Measurements from ENCODE around the gene CUX1. TPM values are rescaled to one million over a fixed set of nuclear protein-coding genes. Genes with fewer than 3 reads are reported as not detected.

Gene CUX1
- total RNA-seq, 1 experiment from 2014 or later, result 64.3 TPM

- Mint-ChIP-seq H3K36me3 (peaks cover 12% of the 10 kb centered on the region), H3K4me3 (no peak overlapping the region), H3K4me1 (no peaks in the 10 kb centered on the region), H3K27ac (no peak overlapping the region; the same call in 1 of the 2 replicates), H3K27me3 (ENCODE audit: low read depth) (no peaks in the 10 kb centered on the region), H3K9me3 (no peaks in the 10 kb centered on the region)
- DNase-seq (ENCODE audit: low spot score) (no peak), ATAC-seq (no peak)
- ChIA-PET POLR2A (no interaction called here), CTCF (no interaction called here)
- TF ChIP-seq PREB (CRISPR knock-in tag; IDR thresholded peaks at IDR 0.05; ENCODE audit: borderline replicate concordance) (no peak), ZNF671 (CRISPR knock-in tag; IDR thresholded peaks at IDR 0.05) (no peak), ZBTB43 (CRISPR knock-in tag; IDR thresholded peaks at IDR 0.05) (no peak), TP53 (CRISPR knock-in tag; IDR thresholded peaks at IDR 0.05) (no peak), NR3C1 (CRISPR knock-in tag; conservative IDR thresholded peaks at IDR 0.05; ENCODE audit: low read depth) (no peak), USF1 (CRISPR knock-in tag; IDR thresholded peaks at IDR 0.05) (no peak), ATF1 (CRISPR knock-in tag; IDR thresholded peaks at IDR 0.05) (no peak), NFE2L1 (CRISPR knock-in tag; IDR thresholded peaks at IDR 0.05) (no peak), GABPB1 (CRISPR knock-in tag; IDR thresholded peaks at IDR 0.05) (no peak), ZNF425 (CRISPR knock-in tag; conservative IDR thresholded peaks at IDR 0.05) (no peak), NR2C2 (CRISPR knock-in tag; IDR thresholded peaks at IDR 0.05) (no peak), USF2 (CRISPR knock-in tag; IDR thresholded peaks at IDR 0.05) (no peak), FOXP1 (CRISPR knock-in tag; IDR thresholded peaks at IDR 0.05; ENCODE audit: borderline replicate concordance) (no peak)
These were observed 409.9 kb downstream of the CUX1 start for GRCh38 chr7:102227371-102227770.

GRCh38 chr7:102228935-102229334 is 411.5 kb downstream of the CUX1 start:
- no peaks in the 10 kb centered on the region for H3K9me3 Mint-ChIP-seq
- H3K27ac Mint-ChIP-seq, result no peak overlapping the region
- peaks cover 16% of the 10 kb centered on the region for H3K36me3 Mint-ChIP-seq
- H3K4me3 Mint-ChIP-seq, result no peak overlapping the region
- no peaks in the 10 kb centered on the region for H3K4me1 Mint-ChIP-seq
- no peaks in the 10 kb centered on the region for H3K27me3 Mint-ChIP-seq (ENCODE audit: low read depth)
- POLR2A ChIA-PET, result no interaction called here
- TF ChIP-seq GABPB1 (CRISPR knock-in tag; IDR thresholded peaks at IDR 0.05), result no peak
- no peak for TF ChIP-seq ZNF423 (CRISPR knock-in tag; IDR thresholded peaks at IDR 0.05)
- TF ChIP-seq CREB1 (CRISPR knock-in tag; IDR thresholded peaks at IDR 0.05), result no peak
- TF ChIP-seq SMAD4 (CRISPR knock-in tag; IDR thresholded peaks at IDR 0.05), result no peak
- no peak for TF ChIP-seq PRRX2 (CRISPR knock-in tag; IDR thresholded peaks at IDR 0.05)
- TF ChIP-seq SP1 (CRISPR knock-in tag; conservative IDR thresholded peaks at IDR 0.05), result no peak
- TF ChIP-seq TEAD4 (CRISPR knock-in tag; IDR thresholded peaks at IDR 0.05), result no peak
- TF ChIP-seq ATF6 (CRISPR knock-in tag; IDR thresholded peaks at IDR 0.05), result no peak
- TF ChIP-seq CTCF (IDR thresholded peaks at IDR 0.05), result no peak
- no peak for TF ChIP-seq GRHL2 (CRISPR knock-in tag; IDR thresholded peaks at IDR 0.05; ENCODE audit: insufficient replicate concordance, severe bottlenecking)
- TF ChIP-seq ZNF512 (CRISPR knock-in tag; IDR thresholded peaks at IDR 0.05; ENCODE audit: borderline replicate concordance), result no peak
- no peak for TF ChIP-seq FOXP1 (CRISPR knock-in tag; IDR thresholded peaks at IDR 0.05; ENCODE audit: borderline replicate concordance)
- DNase-seq (ENCODE audit: low spot score) (no peak), ATAC-seq (no peak)
- CTCF ChIA-PET, result no interaction called here
